Muscle of leg (tissue), 11 donors: ENCODE data around the gene AEN. TPM values are rescaled to one million over a fixed set of nuclear protein-coding genes. Genes with fewer than 3 reads are reported as not detected.
A peak's percentile ranks its signal among the peaks of the same experiment; 100 is the strongest.

ENCODE experiments used
- DNase-seq: peaks from one replicate; pipeline ENCODE4 v3.0.0; 2013
- H3K27ac ChIP-seq: one replicate; pipeline ENCODE4 v1.5.1; 2013; ENCODE audit warnings: mild to moderate bottlenecking, low read length, control low read depth
- H3K27me3 ChIP-seq: one replicate; pipeline ENCODE4 v1.6.1; 2013; ENCODE audit warnings: low read length; ENCODE audit not compliant: control insufficient read depth, insufficient read depth
- H3K36me3 ChIP-seq: one replicate; pipeline ENCODE4 v1.6.1; 2013; ENCODE audit warnings: low read length; ENCODE audit not compliant: control insufficient read depth, insufficient read depth
- H3K4me1 ChIP-seq: one replicate; pipeline ENCODE4 v1.6.1; 2013; ENCODE audit warnings: low read length; ENCODE audit not compliant: control insufficient read depth, insufficient read depth
- H3K4me3 ChIP-seq: one replicate; pipeline ENCODE4 v1.5.1; 2013; ENCODE audit warnings: low read length, control low read depth
- H3K9me3 ChIP-seq: replicated peaks from 2 replicates; pipeline ENCODE4 v1.6.1; 2013; ENCODE audit warnings: low read depth, low read length; ENCODE audit not compliant: control insufficient read depth
- WGBS: methylation state at CpG from one replicate; pipeline ENCODE4 v1.1.5; 2013; ENCODE audit warnings: missing lambda C conversion rate; ENCODE audit not compliant: insufficient coverage; 5-methylcytosine and 5-hydroxymethylcytosine counted together
- polyA plus RNA-seq, 8 donors: library from polyadenylated mRNA; unstranded; fragments of 120-200 nt; gene quantifications; one replicate each; pipeline versions ENCODE4 v1.2.1 to v1.2.3, GENCODE V29; 2013; ENCODE audit warnings: inconsistent platforms in 1 of 8, low replicate concordance in 1 of 8; ENCODE audit not compliant: insufficient read length in 8 of 8, insufficient read depth in 1 of 8
- total RNA-seq: library from RNA; stranded (reverse); fragments of 120-200 nt; gene quantifications from one replicate; pipeline ENCODE4 v1.2.4, GENCODE V29; 2013

The AEN gene
- total and polyA plus RNA-seq, 9 donors = 4.1 to 7.8 (median 5.9) TPM

DNA sequence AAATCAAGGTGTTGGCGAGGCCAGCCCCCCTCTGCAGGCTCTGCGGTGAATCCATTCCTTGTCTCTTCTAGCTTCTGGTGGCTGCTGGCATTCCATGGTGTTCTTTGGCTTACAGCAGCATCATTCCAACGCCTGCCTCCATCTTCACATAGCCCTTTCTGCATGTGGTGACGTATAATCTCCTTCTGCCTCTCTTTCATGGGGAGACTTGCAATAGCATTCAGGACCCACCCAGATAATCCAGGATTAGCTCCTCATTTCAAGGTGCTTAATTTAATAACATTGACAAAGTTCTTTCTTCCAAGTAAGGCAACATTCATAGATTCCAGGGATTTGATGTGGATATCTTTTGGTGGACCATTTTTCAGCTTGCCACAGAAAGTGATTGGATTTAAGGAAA lies 53.5 kb downstream of the AEN start:
- no peak for DNase-seq
- 77% methylated on average over 4 of the region's 4 CpGs for WGBS

DNA sequence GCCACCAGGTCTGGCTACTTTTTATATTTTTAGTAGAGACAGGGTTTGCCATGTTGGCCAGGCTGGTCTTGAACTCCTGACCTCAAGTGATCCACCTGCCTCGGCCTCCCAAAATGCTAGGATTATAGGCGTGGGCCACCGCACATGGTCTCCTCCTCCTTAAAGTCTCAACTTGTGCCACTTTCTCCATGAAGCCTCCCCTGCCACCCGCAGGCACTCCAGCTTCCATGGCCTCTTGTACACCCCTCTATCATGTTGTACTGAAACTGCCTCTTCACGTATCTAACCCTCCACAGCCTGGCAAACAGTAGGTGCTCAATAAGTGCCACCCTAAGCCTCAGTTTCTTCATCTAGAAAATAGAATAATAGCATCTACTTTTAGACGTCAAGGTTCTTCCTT lies 57.6 kb downstream of the AEN start:
- WGBS = 92% methylated on average over 4 of the region's 6 CpGs
- no peaks in the 10 kb centered on the region for H3K36me3 ChIP-seq
- no peak overlapping the region for H3K27ac ChIP-seq
- no peaks in the 10 kb centered on the region for H3K27me3 ChIP-seq
- H3K4me1 ChIP-seq = peaks cover 3% of the 10 kb centered on the region
- no peak for DNase-seq
- no peak overlapping the region for H3K4me3 ChIP-seq
- no peaks in the 10 kb centered on the region for H3K9me3 ChIP-seq

More for the DNA sequence above, 53.5 kb downstream of the AEN start:
- H3K9me3 ChIP-seq = no peaks in the 10 kb centered on the region
- H3K27ac ChIP-seq = no peak overlapping the region
- H3K36me3 ChIP-seq = no peaks in the 10 kb centered on the region
- no peaks in the 10 kb centered on the region for H3K27me3 ChIP-seq
- no peak overlapping the region for H3K4me3 ChIP-seq
- H3K4me1 ChIP-seq = no peaks in the 10 kb centered on the region

GRCh38 chr15:88680241-88681001 lies 59.3 kb downstream of the AEN start:
- Histone ChIP-seq H3K27me3 (no peaks in the 10 kb centered on the region), H3K27ac (no peak overlapping the region), H3K36me3 (no peaks in the 10 kb centered on the region), H3K4me3 (no peak overlapping the region), H3K9me3 (no peaks in the 10 kb centered on the region), H3K4me1 (peaks cover 3% of the 10 kb centered on the region)
- DNase-seq = peak; percentile 49
- 86% methylated on average over 7 of the region's 13 CpGs for WGBS

DNA sequence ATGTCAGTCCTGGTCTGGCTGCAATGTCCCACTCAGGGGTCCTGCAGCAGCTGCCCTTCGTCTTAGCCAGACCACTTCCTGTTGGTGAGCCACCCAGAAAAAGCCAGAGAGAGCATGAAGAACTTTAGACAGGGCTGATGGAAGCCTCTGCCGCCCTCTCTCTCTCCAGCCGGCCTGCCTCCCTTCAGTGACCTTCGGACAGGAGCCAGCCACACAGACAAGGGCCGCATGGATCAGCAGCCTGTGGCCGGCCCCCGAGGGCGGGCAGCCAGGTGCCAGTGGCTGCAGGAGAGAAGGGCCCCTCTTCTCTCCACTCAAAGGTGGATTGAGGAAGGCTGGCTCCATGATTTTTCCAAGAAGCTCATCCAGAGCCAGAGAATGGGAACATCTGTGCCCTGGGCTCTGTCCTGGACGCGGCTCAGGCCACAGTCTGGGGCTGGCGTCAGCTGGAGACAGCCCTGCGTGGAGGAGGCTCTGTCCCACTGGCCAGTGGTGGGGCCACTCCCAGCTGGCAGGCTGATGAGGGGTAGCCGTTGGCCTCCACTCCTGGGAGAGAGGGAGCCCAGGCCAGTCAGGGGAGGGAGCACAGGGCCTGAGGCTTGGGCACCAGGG lies 60.6 kb downstream of the AEN start:
- DNase-seq = no peak
- H3K27me3 ChIP-seq = no peaks in the 10 kb centered on the region
- WGBS = 43% methylated on average over 6 of the region's 13 CpGs
- peaks cover 3% of the 10 kb centered on the region for H3K4me1 ChIP-seq
- H3K9me3 ChIP-seq = no peaks in the 10 kb centered on the region
- H3K36me3 ChIP-seq = no peaks in the 10 kb centered on the region
- H3K4me3 ChIP-seq = no peak overlapping the region
- H3K27ac ChIP-seq = no peak overlapping the region

Other genes with a start within 250 kb of the AEN start
- gene MRPL46, start 154.0 kb upstream of the AEN start, total RNA-seq = 25.3 TPM
- gene MRPL46, start 154.0 kb upstream of the AEN start, polyA plus RNA-seq = 10 to 100 TPM; 22.0 to 27.2 (median 23.1) TPM
- gene MRPS11, start 153.6 kb upstream of the AEN start, total RNA-seq = 48.5 TPM
- gene MRPS11, start 153.6 kb upstream of the AEN start, polyA plus RNA-seq = 10 to 100 TPM; 46.2 to 52.9 (median 49.4) TPM
- gene DET1, start 74.7 kb upstream of the AEN start, total RNA-seq = 8.4 TPM
- gene DET1, start 74.7 kb upstream of the AEN start, polyA plus RNA-seq = 10 to 100 TPM in 4 of 8 donors, 1 to 10 TPM in 4; 9.5 to 11.4 (median 10.1) TPM
- 0.35 TPM for gene ISG20, start 17.7 kb downstream of the AEN start, total RNA-seq
- gene ISG20, start 17.7 kb downstream of the AEN start, polyA plus RNA-seq = 1 to 10 TPM in 4 of 8 donors, under 1 TPM in 4; 0.49 to 1.8 (median 0.95) TPM
- 27.8 TPM for gene ACAN, start 182.1 kb downstream of the AEN start, total RNA-seq
- 10 to 100 TPM in 4 of 8 donors, 1 to 10 TPM in 4; 2.9 to 52.6 (median 12.2) TPM for gene ACAN, start 182.1 kb downstream of the AEN start, polyA plus RNA-seq